Cardiac septum (tissue), 1 donor: ENCODE data around the gene SVIL. TPM values are rescaled to one million over a fixed set of nuclear protein-coding genes. Genes with fewer than 3 reads are reported as not detected.
"Not testable (repeated sequence)": the region's sequence is repeated elsewhere in the genome, so short reads cannot be mapped to it uniquely, and the experiment has no call there.

ENCODE experiments used
- DNase-seq: peaks from one replicate; pipeline ENCODE4 v3.0.0-alpha.2; 2020; ENCODE audit warnings: low spot score
- intact Hi-C: fragments of 100-400 bp; cut with DNase I; formaldehyde crosslinking; loops from one replicate; pipeline ENCODE4 v1.14.0; 2022
- total RNA-seq: library from RNA; stranded (reverse); fragmentation: NEBNext Ultra II Directional; extraction: Animal tissue kit (Norgen Biotek cat#: 25700); gene quantifications from one replicate; pipeline ENCODE4 v1.2.1, GENCODE V29; 2021
- donor health status: DM: no; HTN: no; CAD: no.

SVIL gene
- total RNA-seq, 1 donor from 2014 or later = 518 TPM

DNA sequence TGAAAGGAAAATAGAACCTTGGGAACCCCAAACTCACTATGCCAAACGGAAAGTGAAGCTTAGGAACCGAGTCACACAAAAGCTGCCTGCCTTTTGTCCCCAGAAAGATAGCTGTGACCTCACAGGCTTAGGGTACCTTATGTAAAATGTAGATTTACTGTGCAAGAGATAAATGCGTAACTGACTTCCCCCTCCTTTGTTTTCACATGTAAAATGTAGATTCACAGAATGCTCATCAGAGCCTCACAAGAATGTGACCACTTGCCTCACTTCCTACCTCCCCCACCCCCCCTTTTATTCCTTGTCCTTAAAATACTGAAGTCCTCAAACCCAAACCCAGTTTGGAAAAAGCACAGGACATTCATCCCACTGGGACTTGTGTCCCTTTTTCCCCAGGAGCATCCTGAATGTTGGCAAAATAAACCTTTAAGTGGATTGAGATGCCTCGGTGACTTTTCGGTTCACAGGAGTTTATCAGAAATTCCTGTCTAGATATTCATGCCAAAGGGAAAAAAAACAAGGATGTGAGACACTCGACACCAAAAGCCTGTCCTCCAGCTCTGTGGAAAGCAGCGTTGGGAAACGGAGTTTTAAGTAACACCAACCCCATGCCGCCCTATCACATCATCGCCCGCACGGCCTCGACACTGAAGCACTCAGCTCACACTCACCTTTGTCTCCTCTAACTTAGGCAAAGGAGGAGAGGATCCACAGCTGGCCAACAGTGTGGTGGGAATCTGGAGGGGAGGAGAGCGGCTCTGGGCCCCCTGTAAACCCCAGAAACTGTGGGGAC lies 45.9 kb downstream of the SVIL start:
- DNase-seq = peak; percentile 70
- intact Hi-C loops = no loop called here

DNA sequence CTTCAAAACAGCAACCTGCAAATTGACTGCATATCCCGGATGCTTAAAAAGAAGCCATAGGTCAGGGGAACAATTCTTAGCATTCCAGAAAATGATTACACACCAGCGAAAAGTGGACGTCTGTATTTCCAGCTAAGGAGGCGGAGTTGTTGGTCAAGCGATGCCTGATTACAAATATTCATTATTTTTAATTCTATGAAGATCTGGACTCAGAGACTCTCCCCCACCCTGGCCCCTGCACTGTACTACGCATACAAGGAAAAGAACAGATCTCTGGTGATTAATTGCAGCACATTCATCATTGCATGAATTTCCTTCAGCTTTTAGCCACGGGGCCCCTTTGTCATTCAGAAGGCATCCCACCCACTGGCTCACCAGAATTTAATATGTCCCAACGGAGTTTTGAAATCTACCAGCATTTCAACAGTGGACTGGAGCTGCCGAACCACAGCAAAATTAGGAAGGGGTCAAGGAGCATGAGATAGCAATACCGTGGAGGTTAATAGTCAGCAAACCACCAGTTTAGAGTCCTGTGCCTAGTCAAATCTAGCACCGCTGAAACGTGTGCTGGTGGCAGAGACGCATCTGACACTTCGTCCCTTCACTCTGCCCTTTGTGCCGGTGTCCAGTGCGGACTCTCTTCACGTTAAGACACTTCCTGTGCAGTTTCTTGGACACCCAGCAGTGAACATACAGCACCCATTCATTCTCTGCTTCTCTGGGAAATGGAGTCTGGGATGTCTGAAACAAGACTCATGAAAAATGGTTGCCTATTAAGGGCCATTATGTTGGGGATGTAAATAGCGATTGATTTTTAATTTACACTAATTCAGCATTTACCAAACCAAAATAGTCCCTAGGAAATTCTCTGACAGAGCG lies 46.8 kb downstream of the SVIL start:
- DNase-seq, intact Hi-C loops: not testable (repeated sequence)

DNA sequence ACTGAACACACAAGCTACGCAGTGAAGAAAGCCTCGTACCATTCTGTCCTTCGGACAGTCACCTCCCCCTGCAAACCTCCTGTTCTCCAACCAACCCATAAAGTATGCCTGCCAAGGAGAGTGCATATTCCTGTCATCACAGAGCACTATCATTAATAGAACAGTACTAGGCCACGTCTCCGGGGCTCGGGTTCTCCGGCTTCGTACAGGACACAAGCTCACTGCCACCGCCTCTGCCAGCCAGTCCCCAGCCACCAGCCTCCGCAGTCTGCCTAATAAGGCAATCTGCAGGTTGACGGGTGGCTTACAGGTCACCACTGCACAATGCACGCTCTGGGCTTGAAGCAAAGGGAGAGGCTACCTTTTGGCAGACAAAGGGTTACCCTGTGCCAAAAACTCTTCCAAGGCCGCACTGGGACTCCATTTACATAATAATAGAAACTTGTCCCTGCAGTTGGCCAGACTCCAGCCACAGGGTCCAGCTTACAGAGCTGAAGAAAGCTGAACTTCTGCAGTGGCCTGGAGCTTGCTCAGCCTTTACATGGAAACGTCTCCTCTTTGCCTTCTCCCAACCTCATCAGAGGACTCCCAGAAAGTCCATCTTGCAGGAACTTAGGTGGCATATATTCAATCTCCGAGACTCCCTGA lies 47.5 kb downstream of the SVIL start:
- intact Hi-C loops = not testable (repeated sequence)

DNA sequence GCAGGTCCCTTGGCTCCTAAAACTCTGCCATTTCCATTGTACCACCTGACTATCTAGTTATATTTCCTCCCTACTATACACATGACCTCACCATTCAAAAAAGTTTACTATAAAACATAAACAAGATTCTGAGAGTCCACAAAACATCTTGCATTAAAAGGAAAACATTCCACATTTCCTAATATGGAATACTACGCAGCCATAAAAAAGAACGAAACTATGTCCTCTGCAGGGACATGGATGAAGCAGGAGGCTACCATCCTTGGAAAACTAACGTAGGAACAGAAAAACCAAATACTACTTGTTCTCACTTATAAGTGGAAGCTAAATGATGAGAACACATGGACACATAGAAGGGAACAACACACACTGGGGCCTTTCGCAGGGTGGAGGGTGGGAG lies 48.3 kb downstream of the SVIL start:
- intact Hi-C loops = no loop called here

More for the DNA sequence above, 47.5 kb downstream of the SVIL start:
- peak; percentile 82 for DNase-seq

DNA sequence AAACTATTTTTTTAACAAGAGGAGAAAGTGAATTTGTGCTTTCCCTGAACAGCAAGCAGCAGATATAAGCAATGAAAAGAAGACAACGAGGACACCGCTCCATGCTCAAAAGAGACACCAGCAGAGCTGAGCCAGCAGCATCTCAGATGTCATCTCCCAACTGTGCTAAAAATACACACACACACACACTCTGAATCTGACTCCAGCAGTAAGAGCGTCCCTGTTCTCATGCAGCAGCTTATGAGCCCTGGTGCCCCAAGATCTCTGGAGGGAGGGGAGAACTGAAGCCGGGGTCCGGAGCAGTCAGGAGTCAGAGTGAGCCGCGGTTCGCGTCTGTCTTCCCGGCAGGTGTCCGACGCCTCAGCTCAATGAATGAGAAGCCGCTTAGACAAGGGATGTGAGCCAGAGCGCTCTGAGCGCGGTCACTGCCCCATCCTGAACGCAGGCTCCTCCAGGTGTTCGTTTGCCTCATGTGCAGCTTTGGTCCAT lies 49.2 kb downstream of the SVIL start:
- no peak for DNase-seq
- intact Hi-C loops = no loop called here

More for the DNA sequence above, 48.3 kb downstream of the SVIL start:
- no peak for DNase-seq

DNA sequence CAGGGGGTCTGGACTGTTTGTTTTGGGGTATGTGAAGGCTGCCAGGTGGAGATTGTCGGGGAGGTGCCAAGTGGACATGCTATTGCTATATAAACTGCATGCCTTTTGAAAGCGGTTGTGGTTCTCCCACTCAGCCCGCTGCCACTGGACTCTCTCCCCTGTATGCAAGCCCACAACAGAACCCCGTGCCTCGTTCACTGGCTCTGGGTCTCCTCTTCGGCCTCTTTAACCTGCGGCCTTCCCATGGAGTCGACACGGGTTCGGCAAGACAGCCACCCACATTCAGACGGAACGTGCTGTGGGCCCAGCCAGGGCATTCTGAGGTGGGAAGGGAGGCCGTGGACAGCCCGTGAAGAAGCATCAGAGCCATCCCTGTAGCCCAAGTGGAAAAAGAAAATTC lies 50.3 kb downstream of the SVIL start:
- no peak for DNase-seq
- intact Hi-C loops = no loop called here

DNA sequence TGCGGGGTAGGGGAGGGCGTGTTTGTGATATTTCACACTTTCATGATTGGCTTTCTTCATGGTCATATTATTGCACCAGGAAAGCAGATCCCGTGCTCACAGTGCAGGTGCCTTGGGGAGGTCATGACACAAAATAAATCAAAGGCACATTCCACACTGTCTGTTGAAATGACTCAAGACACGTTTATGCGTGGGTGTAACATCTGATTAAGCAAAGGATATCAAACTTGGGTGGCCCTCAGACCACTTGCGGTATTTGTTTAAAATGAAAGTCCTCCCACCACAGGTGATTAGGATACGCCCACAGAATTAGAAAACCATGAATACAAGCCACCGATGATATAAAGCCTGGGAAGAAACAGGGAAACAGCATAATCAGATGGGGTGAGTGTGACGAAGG lies 51.1 kb downstream of the SVIL start:
- DNase-seq = no peak
- intact Hi-C loops = no loop called here

DNA sequence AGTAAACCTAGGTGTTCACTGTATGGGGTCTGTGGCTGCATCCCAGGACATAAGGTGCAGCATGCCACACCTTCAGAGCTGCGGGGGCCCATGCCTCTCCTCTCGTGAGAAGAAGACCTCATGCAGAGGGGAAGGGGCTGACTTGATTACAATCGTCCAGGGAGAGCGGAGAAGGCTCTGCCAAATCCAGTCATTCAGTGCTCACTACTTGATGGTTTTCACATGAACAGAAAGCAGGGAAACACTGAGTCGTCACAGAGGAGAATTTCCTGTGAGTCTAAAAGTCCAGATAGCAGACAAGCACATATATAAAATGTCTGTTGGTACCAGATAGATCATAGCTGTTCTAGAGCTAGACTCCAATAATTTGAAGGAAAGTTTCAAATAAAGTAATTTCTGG lies 52.0 kb downstream of the SVIL start:
- intact Hi-C loops, DNase-seq: not testable (repeated sequence)

DNA sequence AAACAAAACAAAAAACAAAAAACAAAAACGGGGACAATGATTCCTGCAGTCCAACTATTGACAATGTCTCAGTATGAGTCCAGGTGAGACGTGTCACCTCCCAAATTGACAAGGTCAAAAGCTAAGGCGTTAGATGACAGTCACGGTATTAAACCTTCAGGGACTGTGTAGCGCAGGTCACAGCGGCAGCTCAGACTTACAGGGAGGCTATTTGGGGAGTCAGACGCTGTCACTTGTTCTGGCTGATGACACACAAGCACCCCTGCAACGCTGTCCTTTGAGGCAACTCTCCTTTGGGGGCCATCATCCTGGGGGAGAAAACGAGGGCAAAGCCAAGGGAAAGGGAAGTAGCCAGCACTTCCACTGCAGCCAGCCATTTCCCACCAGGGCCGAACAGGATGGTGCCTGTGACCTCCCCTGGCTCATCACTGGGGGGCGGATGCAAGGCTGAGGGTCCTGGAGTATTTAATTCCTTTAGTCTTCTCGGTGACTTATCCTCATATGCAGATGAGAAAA lies 55.3 kb downstream of the SVIL start:
- intact Hi-C loops = no loop called here
- no peak for DNase-seq

DNA sequence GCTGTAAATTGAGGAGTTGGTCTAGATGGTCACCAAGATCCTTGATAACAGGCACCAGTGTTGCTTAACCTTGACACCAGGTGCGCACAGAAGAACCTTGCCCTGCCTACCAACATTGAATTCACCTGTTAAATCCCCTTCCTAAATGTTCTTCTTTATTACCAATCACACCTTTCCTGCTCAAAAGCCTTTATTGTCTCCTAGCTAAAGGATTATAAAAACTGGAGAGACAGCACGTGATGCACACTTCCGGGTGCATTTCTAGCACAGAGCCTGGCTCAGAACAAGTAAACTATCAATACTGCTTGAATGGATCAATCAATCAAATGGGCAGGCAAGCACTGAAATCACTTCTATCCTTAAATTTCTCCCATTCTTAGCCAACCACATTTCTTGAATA lies 56.3 kb downstream of the SVIL start:
- DNase-seq = no peak

DNA sequence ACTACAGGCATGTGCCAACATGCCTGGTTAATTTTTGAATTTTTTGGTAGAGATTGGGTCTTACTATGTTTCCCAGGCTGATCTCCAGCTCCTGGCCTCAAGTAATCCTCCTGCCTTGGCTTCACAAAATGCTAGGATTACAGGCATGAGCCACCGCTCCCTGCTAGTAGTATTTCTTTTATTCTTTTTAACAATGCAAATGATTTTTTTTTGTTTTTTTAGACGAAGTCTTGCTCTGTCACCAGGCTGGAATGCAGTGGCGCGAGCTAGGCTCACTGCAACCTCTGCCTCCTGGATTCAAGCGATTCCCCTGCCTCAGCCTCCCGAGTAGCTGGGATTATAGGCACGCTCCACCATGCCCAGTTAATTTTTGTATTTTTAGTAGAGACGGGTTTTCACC lies 58.1 kb downstream of the SVIL start:
- no peak for DNase-seq
- intact Hi-C loops = no loop called here

More for the DNA sequence above, 56.3 kb downstream of the SVIL start:
- intact Hi-C loops = no loop called here

DNA sequence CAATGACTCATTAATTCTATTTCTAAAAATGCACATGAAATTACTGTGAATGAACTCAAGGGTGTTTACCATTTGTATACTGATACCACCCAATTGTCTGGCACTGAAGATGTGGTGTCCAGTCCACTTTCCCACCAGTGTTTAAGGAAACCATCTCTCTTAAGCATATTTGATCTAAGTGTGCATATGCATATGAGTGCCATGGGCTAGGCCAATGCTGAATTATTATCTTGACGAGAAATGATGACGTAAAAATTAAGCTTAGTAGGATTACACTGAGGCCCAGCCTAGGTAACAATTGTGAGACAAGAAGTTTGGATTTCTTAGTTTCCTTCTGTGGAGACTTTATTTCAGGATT lies 59.7 kb downstream of the SVIL start:
- intact Hi-C loops = no loop called here
- no peak for DNase-seq

DNA sequence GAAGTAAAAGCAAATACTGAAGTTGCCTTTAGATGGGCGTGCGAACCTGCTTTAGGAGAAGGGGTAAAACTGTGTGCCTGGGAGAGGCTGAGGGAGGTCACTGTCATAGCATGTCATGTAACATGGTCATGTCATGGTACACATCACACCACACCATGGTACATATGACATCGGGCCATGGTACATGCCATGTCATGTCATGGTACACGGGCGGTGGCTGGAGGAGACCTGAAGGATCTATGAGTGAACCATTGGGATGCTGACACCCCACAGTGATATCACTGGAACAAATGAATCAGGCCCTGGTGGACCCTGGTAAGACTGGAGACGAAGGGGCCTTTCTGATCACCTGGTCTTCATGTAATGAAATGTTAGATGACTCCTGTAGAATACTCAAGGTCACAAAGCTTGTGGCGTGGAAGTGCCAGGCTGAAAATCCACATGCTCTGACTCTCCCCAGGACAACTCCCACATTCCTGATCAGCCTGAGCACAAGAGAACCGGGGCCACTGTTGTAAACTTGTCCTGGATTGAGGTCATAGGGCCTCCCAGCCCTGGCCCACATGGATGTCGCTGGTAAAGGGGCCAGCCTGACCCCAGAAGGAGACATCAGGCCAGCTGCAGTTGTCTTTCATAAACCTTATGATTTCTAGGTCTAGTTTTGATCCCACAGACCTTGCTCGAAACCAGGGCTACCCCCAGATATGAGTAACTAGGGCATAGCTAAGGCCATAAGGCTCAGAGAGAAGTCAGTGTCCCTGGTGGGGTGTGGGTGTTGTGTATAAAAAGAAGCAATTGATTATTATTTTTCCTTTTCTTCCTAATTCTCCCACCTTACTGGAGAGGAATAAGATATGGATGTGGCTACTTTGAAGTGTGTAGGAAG lies 60.3 kb downstream of the SVIL start:
- DNase-seq, intact Hi-C loops: not testable (repeated sequence)

DNA sequence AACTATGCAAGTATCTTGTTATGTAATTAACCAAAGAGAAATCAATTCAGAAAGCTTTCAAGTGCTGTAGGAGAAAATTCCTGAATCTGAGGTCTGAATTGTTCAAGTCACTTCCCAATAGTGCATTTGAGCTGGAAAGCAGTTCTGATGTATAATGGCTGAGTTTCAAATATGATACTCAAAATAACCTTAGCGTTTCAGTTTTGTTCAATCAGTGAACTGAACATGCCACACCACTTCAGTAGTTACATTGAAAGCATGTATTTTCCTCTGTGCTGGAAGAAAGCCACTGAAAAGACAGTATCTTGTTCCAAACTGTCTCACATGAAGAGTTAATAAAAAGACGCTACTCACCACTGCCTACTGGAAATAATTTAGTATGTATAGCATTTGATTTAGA lies 64.5 kb downstream of the SVIL start:
- intact Hi-C loops, DNase-seq: not testable (repeated sequence)

DNA sequence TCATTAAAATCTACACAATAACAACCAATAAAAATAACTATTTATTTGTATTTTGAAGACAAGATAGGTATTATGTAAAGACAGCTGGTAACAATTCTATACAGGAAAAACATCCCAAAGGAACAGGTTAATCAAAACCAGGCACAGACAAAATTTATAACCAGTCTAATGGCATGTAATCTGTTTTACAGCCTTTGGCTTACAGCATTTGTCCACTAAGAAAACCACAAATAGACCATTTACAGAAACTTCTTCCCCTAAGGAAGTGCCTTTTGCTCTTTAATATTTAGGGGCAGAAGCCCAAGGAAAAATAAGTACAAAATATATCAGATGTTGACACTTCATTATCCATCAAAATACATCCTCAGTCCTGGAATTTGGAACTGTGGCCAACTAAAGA lies 65.0 kb downstream of the SVIL start:
- DNase-seq = no peak
- intact Hi-C loops = no loop called here

DNA sequence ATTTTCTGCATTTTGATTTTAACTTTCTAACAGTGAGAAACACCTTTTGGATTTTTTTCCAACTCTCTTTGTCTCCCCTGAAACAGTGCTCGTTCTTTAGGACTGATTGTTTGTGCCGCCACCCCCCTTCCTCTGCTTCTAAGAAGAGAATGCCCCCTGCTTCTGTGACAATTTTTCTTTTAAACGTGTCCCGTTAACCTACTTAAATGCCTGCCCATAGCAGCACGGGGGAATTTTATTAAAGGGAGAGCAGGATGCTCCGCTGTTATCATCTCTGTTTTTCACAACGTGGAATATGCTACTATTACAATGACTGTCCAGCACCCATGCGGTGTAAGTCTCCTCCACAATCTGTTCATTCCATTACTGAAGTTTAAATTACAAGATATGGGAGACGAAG lies 67.8 kb downstream of the SVIL start:
- intact Hi-C loops = no loop called here
- no peak for DNase-seq

DNA sequence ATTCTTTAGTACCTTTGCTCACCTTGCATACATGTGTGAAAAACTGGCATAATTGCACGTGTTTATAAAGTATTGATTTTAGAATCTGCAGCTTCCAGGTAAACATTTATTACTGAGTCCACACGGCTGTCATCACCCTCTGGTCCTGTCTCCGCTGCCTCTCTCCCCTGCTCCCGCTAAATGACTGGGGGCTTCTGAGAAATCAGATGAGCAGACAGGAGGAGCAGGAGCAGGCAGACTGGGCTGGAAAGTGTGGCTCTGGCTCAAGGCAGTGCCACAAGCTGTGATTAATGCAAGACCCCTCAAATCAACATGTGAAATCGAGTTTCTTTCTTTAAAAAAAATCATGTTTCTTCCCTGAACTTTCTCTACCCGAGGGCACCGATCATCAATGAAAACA lies 68.6 kb downstream of the SVIL start:
- DNase-seq, intact Hi-C loops: not testable (repeated sequence)

DNA sequence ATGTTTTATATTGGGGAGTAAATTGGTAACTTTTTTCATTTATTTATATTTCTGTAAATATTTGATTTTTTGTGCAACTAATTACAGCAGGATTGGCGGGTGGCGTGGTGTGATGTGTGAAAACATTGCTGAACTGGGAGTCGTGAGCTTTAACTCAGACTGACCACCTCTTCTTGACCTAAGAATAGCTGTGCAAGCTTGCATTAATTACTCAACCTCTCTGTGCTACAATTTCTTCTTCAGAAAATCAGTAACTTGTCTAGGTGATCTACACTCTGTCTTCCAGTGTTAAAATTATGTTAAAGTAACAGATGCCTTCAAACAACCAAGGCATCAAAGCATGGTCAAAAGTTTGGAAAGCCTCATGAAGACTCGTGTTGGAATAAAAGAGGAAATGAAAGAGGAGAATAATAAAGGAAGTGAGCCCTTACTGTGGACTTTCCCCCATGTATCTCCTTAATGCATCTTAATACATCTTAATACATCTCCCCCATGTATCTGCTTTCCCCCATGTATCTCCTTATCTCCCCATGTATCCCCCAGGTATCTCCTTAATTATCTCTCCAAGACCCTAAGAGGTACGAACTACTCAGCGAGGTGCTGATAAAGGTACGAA lies 71.2 kb downstream of the SVIL start:
- intact Hi-C loops = no loop called here
- DNase-seq = no peak

DNA sequence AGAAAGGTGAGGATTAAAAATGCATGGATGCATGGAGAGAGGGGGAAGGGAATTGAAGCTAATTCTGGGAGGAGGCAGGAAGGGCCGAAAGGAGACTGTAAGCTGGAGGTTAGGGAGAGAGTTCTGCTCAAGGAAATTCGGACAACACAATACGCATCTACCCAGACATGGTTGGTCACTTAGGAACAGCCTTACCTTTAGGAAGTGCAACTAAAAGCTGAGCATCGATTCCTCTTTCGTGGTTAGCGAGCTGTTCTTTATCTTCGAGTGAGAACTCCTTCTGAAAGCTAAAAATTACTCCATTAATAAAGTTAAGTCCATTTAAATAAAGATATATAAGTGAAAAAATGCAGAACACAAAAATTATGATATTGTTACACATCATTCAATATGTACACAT lies 71.8 kb downstream of the SVIL start:
- intact Hi-C loops, DNase-seq: not testable (repeated sequence)
